Putamen (tissue), 1 donor: ENCODE results near the gene IGF2R.

Experiments used
- DNase-seq: peaks from one replicate; pipeline ENCODE4 v3.0.0-alpha.2; 2016; ENCODE audit warnings: low spot score

Gene IGF2R

DNA sequence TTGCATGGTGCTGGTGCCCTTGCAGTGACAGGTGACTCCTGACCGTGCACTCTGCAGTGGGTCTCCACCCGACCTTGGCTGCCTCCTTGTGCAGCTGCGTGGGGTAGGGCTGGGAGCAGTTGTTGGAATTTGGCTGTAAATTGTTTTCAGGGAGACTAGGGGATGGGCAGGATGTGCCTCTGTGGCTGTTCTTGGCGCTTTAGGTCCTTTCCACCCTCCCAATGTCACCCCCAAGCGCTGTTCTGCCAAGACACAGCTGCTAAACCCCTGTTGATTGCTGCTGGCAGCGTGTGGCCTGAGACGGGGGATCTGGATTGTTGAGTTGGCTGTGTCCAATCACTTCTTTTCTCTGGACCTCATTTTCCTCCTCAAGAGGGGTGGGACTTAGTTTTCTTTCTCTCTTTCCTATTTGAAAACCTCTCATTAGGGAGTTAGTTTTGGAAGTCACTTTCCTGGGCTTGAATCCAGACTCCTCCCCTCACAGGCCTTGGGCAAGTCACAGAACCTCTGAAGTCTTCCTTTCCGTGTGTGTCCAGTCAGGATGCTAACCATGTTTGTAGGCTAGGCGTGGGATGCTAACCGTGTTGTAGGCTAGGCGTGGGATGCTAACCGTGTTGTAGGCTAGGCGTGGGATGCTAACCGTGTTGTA, 8.5 kb downstream of the IGF2R start:
- DNase-seq, result no peak

DNA sequence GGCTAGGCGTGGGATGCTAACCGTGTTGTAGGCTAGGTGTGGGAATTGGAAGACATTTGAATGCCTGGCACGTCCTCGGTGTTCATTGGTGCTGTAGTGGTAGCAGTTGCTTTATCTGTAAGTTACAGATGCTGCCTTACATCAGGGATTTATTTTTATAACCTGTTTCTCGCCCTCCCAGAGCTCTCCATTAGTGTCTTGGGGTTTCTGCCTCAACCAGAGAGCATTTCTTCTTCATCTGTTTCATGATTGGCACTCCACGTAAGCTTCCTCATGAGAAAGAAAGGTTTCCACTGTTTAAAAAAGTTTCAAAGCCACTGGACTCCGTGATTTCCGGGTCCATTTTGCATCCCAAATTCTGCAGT, 9.0 kb downstream of the IGF2R start:
- DNase-seq, result no peak

DNA sequence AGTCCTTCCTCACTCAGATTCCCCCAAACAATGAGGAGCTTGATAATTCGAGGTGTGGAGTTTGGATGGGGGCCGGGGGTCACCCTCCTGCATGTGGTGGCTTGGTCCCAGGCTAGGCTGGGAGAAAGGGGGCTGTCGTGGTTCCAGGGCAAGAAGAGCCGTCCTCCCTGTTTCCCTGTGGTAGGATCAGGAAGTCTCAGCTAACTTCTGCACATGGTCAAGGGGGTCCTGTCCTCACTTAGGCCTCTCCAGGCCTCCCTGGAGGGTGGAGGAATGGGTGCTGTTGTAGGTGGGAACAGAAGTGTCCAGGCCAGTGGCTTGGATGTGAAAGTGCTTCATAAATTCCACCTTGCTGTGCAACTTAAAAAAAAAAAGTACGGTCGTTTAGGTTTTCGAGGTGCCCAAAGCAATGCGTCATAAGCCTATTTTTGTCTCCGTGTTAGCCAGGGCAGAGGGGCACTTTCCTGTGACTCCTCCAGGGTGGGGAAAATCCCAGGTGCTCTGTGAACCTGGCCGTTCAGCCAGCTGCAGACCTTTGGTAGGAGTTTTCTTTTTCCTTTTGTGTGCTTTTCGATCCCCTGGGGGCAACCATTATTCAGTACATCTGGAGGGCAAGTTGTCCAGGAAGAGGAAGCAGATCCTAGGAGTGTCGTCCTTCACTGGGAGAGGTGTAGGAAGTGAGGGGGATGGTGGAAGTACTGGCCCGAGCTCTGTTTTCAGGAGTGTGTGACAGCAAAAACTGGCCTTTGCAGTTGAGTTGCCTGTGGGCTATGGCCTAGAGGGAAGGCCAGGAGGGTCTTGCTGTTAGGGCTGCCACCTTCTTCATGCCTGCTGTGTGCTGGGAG, 9.6 kb downstream of the IGF2R start:
- no peak for DNase-seq

DNA sequence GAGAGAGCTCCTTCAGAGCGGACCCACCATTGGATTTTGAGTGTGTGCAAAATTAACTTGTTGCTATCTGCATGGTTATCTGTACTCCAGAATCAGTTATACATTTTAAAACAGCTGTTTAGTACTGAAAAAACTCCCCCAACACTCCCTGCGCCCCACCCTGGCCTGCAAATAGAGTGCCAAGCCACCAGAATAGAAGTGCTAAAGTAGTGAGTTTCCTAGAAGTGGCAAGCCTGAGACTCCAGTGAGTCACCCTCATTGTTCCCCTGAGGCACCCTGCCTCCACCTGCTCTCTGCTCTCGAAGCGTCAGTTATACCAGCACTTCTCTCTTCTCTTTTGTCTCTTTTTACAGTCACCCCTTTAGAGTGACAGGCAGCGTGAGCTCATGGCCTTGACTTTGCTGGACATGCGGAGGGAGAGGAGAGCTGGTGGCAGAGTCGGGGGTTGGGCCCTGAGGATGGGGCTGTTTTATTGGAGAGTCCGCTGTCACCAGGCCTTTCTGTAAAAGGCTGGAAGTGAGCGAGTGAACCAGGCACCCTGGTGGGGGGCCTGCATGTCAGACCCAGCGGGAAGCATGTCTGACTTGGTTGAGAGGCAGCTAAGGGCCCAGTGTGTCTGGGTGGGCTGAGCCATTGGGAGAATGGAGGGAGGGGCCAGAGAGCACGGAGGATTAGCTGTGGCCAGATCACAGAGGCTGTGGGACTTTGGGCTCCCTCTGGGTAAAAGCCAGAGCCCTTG, 10.4 kb downstream of the IGF2R start:
- DNase-seq, result peak; percentile 49

DNA sequence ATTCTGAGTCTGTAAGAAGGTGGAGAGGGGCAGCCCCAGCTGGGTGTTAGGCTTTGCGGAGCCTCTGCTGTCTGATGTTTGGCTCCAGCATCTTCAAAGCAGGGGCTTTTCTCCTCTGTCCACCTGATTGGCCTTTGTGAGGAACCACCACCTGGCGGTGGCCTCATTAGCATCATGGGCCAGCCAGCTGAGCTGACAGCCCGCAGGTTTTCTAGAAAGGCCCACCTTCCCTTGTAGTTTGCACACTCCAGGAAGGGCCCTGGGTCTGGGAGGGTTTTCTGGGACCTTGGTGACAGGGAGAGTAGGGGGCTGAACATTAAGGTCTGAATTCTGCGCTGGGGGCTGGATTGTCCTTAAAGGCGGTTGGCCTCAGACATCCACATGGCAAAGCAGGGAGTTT, 11.6 kb downstream of the IGF2R start:
- DNase-seq, result no peak

DNA sequence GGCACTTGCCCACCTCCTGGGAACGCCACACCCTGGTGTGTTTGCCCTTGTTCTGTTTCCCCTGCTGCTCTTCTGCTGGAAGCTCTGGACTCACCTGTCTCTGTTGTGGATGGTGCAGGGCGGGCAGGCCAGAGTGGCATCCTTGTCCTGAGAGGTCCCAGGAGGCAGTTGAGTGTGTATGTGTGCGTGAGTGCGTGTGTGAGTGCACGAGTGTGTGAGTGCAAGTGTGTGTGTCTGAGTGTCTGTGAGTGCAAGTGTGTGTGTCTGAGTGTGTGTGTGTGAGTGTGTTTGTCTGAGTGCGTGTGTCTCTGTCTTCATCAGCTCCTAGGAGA, 12.2 kb downstream of the IGF2R start:
- DNase-seq, result no peak

DNA sequence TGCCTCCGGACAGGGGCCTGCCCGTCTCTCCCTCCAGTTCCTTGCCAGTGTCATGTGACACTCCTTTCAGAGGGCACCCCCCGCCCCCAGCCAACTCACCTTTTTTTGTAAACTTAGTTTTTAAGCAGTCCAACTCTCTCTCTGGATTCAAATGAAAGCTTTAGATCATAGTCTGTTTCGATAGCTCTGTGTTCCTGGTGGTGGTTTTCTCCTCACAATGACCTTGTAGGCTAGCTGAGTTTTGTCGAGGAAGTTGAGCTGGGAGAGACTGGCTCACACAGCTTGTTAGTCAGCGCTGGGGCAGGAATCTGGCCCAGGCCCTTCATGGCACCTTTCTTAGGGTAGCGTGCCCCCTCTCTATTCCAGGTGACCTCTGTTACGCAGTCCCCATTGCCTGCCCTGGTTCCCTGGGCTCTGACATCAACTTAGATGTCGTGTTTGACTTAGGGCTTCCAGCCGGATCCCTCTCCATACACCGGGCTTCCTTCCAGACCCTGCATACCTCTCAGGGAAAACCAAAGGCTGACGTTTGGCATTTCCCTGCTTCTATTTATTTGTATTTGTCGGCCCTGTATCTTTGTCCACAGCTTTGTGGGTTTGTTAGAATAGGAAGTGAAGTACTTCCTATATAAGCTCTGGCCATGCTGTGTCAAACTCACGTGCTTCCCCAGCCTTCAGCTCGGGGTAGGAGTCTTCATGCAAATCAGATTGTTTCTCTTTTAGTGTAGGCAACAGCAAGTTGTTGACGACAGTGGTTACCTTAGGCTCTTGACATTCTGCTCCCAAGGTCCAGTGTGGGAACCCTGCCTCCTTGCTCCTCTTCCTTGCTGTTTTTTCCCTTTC, 12.7 kb downstream of the IGF2R start:
- no peak for DNase-seq

DNA sequence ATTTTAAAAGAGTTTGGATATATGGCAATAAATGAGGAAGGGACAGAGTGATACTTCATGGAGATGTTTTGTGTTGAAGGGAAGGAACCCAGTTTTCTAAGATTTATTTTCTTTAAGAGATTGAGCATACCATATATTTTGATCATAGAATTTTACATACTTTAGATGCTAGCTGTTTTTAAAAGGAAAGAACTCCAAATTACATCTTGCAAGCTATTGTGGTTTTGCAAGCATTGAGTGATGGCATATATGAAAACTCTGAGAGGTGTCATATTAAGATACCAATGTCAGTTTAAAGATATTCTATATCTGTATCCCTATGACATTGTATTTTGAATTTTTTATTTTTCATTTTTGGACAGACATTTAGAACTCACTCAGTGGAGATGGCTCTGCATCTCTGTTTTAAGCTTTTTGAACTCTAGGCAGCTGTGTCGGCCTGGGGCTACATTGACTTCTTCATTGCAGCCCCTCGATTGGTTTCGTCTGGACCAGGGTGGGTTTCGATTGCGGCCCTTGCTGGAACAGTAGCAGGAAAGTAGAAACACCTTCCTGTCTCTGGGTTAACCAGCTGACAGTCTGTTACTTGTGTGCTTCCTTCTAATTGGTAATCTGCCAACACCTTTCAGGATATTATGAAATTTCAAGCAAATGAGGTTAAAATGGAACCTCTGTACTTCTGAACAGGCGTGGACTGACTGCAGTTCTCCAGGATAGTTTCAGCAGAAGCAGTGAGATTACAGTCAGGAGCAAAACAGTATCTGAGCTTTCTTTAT, 14.0 kb downstream of the IGF2R start:
- DNase-seq, result no peak

DNA sequence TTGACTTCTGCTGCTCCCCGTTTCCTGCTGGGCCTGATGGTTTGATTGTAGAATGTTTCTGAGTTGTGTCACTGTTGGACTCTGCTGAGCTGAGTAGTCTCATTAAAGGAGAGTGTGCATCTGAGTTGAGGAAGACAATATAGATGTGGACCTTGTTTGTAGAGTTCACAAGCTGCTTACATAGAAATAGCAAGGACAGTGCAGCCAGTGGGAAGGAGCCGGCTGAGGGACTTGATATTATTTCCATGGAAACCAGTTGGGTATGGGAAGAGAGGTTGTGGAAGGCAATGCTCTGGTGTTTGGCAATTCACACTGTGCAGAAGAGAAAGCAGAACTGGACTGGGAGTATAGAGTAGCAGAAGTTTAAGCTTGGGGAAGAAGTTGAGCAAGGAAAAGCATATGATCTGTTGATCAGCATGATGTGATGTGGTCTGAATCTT, 14.8 kb downstream of the IGF2R start:
- no peak for DNase-seq

DNA sequence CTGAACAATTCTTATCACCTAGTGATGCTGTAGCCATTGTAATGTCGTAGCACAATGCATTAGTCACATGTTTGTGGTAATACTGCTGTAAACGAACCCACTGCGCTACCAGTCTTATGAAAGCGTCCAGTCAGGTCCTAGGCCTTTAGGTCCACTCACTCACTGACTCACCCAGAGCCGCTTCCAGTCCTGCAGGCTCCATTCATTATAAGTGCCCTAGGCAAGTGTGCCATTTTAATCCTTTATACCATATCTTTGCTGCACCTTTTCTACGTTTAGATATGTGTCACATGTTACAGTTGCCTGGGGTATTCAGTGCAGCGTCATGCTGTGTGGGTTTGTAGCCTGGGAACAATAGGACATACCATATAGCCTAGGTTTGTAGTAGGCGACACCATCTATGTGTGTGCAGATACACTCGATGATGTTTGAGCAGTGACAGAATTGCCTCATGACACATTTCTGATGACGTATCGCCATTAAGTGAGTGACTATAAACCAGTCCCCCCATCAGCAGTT, 15.4 kb downstream of the IGF2R start:
- DNase-seq, result no peak

DNA sequence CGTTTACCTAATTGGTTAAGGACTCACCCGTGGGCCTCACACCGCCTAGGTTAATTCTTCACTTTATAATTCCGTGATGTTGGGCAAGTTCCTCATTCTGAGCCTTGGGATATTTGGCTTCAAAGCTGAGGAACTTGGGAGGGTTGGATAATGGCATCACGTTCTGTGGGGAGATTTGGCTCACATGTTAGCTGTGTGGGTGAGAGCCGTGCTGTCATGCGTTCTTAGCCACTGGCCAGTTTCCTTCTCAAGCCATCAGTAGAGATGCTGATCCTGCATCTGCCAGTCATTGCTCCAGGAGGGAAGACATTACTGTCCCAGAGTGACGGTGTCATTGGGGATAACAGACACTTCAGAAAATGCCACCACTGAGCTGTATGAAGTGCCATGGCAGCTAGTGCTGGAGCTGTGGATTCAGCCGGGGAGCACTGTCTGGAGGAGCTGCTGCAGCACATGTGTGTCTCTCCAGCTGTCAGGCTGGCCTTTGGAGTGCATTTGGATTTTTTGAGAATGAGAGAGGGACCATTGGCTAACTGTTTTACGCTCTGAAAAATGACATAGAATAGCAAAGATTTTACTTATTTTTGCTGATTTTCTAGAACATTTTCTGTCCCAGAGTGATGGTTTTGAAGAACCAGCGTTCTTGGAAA, 16.5 kb downstream of the IGF2R start:
- no peak for DNase-seq

DNA sequence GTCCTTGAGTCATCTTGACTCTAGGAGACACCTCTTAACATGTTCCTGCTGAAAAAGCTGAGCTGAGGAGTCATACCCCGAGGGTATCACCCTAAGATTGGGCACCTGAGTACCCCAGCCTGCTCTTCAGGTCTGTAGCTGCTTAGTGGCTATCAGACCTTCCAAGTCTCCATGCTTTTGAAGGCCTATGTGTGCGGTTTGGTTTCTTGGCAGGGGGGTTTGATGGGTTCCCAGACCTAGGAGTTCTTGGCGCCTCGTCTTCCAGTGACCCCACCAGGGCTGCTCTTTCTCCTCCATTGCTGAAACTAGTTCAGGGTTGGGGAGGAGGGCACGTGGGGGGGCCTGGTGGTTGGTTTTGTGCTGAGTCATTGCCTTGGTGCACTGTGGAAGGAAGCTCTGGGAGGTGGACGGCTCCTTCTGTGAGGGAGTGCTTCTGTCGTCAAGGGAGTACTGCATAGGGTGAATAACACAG, 20.1 kb downstream of the IGF2R start:
- no peak for DNase-seq

DNA sequence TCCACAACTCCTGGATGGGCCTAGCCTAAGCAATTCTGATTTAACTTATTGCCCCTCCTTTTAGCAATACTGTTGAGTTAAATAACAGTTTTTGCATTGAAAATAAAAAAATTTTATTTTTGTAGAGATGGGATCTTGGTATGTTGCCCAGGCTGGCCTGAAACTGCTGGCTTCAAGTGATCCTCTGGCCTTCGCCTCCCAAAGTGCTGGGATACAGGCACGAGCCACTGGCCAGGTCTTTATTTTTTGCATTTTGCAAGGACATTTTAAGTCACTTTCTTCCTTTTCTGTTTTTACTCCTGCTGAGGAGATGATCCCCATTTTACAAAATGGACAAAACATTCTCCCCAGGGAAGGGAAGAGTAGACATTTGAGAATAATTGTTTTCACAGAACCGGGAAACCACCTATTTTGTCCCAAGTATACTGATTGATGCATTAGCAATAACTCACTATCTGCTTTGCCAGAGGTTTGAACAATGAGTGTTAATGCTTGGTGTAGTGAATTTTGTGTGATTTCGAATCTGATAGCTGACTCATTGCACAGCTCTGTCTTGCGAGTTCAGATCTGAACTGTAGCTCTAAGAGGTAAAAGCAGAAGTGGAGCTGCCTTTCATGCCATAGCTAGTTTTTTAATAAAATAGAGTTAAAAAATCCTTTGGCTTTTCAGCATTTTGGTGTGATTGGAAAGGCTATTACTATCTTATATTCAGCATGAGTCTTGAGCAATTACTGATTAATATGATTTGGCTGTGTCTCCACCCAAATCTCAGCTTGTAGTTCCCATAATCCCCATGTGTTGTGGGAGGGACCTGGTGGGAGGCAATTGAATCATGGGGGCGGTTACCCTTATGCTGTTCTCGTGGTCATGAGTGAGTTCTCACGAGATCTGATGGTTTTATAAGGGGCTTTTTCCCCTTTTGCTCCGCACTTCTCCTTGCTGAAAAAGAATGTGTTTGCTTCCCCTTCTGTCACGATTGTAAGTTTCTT, 20.9 kb downstream of the IGF2R start:
- no peak for DNase-seq

DNA sequence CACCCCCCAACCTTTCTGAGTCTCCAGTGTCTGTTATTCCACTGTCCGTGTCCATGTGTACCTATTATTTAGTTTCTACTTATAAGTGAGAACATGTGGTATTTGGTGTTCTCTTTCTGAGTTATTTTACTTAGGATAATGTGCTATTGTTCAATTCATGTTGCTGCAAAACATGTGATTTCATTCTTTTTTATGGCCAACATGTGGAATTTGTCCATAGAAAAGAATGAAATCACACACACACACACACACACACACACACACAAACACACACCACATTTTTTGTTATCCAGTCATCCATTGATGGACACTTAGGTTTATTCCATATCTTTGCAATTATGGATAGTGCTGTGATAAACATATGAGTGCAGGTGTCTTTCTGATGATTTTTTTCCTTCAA, 23.5 kb downstream of the IGF2R start:
- no peak for DNase-seq

DNA sequence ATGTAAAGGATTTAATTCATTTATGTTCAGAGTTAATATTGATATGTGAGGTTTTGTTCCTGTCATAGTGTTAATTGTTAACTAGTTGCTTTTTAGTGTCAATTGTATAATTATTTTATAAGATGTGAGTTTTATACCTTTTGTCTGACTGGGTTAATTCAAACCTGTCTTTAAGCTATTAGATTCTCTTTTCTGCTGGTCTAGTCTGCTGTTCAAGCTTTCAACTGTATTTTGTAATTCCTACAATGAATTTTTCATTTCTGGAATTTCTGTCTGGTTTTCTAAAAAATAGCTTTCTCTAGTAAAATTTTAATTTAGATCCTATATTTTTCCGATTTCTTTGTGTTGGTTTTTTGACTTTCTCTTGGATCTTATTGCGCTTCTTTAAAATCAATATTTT, 26.5 kb downstream of the IGF2R start:
- DNase-seq, result no peak

DNA sequence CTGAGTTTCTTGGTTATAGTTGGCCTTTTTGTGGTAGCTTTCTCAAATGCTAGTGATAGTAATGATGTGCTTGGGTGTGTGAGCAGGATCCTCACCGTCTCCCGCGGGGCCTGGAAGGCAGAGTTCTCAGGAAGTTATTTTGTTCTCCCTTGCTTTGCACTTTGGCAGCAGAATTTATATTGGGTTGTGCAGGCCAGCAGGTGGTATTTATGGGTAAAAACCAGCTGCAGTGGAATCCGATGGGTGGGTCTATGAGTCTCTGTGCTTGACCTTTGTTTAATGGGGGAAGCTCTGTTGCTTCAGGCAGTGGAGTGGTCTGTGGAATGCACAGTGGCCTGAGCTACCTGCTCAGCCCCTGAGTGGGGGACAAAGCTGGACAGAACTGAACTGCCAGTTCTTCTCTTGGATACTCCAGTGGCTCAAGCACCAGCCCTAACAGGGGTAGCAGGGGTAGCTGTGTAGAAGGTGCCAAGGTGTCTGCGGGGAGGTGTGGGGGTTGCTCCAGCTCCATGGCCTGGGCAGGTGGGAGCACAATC, 27.3 kb downstream of the IGF2R start:
- DNase-seq, result no peak

DNA sequence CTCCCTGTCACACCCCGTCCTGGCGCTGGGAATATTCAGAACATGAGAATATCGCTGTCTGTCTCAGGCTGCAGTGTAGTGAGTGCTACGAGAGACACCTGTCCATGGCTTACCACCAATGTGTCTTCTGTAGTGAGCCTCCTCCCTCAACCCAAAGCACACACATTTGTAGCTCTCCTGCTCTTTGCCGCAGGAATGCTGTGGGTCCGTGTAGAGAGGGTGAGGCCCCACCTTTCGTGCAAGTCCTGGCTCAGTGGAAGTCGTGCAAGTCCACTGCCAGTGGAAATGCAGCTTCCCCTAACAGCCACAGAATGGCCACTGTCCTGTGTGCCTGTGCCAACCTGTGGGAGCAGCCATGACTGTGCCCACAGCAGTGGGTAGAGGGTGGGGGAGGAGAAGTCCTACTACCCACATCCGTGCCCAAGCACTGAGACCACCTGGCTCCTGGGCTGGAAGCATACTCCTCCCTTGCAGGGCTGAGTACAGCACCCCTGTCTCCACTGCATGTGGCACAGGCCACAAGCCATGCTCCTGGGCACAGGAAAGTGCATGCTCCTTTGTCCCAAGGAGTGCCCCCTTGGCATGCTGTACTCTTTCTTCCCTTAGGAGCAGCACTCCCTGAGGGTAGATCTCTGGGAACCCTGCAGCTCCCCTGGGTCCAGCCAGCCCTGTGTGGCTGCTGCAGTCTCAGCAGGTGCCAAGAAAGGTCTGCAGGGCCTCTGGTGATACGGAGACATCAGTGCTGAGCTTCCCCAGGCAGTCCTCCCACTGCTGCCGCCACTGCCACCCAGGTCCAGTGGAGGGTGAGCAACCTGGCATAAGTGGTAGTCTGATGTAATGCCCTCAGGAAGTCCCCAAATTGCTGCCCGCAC, 28.0 kb downstream of the IGF2R start:
- DNase-seq, result no peak

DNA sequence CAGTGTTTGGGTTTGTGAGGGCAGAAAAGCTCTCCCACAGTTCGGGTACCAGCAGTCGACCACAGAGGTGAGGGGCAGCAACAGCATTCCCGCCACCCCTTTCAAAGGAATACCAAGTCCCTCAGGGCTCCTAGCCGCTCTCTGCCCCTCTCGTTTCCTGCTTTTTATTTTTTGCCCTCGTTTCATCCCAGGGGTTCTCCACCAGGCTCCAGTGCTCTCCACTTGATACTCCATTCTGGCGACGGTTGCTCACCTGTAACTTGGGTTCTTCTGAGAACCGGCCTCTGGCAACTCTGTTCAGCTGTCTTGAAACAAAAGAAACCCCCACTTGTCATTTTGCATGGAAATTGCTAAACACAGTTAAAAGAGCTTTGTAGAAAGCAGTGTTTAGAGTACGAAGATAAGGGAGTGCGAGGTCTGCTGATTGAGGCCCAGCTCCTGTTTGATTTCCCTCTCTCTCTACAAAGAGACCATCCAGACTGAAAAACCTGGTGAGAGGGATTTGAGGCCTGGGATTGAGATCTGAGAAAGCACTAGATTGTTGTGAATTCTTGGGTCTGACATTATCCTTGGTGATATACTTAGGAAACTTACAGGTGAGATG, 28.7 kb downstream of the IGF2R start:
- no peak for DNase-seq
